DMS53 (cell line): ENCODE data around the gene TBX3.
"Not testable (repeated sequence)": the region's sequence is repeated elsewhere in the genome, so short reads cannot be mapped to it uniquely, and the experiment has no call there.

Source experiments
- DNase-seq: peaks from one replicate; lab custom pipeline; 2025; lab: John Stamatoyannopoulos, UW

Gene TBX3

GRCh38 chr12:114684098-114684869 lies at the start of gene TBX3:
TBX3 (minus strand) TSS chr12:114684175; CDS start chr12:114683200, 975 bp downstream.
- peak; percentile 33 for DNase-seq

GRCh38 chr12:114732426-114733030 lies 48.6 kb upstream of the TBX3 start:
- no peak for DNase-seq

DNA sequence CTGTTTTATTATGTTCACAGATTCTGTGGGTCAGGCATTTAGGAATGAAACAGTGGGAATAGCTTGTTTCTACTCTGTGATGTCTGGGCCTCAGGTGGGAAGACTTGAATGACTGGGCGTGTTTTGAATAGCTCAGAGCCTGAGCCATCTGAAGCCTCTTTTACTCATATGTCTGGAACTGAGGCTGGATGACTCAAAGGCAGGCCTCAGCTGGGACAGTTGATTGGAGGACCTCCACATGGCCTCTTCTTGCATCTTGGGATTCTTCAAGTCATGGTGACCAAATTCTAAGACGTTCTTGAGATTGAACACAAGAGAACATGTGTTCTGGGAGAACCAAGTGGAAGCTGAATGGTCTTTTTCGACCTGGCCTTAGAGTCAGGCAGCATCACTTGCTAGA lies 45.8 kb upstream of the TBX3 start:
- no peak for DNase-seq

DNA sequence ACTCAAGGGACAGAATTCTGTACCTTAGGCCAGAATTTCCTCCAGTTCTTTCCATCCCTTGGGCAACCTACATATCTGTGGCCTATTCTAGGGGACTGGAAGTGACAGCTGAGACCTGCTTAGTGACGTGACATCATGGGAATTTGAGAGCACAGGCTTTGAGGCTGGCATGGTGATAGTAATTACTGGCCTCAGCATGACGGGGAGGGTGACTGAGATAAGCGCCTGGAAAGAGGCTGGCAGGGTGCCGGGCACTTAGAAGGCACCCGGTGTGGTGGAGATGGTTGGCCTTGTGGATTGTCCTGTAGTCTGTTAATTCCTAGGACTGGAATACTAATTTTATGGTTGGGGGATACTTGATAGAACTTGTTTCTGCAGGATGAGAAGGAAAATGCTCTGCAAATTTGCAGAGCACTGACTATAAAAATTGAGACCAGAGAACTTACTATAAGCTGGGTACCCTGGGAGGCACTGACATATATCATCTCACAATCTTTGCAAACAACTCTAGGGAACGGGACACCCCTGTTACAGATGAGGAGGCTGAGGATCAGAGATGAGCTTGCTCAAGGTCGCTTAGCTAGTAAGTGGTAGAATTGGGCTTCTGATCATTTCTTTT lies 42.2 kb upstream of the TBX3 start:
- DNase-seq, result no peak

GRCh38 chr12:114722176-114722575 lies 38.2 kb upstream of the TBX3 start:
- DNase-seq, result not testable (repeated sequence)

DNA sequence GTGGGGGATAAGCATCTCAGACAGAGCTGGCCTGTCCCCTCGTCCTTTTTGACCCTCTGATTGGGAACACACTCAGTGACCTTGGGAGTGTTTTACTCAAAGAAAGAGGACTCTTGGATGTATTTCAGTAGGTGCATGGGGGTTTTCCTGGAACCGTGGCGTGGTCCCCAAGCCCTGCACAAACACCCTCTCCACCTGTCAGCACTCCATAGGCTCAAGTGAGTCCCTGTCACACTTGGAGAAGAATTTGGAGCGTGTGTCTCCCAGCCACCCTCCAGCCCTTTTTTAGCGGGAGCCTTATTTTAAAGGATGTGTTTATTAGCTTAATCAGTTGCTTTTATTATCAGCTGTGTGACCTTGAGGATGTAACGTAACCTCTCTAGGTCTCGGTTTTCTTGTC lies 37.3 kb upstream of the TBX3 start:
- DNase-seq, result no peak

- no peak for DNase-seq
Measured at GRCh38 chr12:114713466-114714215, 29.7 kb upstream of the TBX3 start.

DNA sequence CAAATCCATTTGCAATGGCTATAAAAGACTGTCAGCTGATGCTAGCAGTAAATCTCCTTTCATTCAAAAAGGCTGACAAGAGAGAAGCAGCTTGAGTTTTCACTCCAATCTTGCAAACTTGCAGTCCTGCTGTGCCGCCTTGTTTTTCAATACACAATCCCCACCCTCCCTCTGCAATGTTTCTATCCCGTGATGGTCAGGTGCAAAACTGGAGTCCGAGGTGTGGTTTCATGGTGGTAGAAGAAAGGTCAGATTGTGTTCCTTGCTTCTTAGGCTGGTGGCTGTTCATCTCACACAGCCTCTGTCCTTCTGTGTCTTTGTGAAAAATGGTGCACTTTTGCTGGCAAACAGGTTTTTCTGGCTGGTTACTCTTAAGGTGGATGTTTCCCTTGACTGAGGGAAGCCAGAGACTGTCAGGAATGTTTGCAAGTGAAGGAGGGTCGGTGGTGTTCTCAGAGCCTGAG lies 27.7 kb upstream of the TBX3 start:
- DNase-seq, result no peak

- no peak for DNase-seq
Measured at GRCh38 chr12:114710151-114710550, 26.2 kb upstream of the TBX3 start.

GRCh38 chr12:114709112-114709511 lies 25.1 kb upstream of the TBX3 start:
- DNase-seq, result no peak

DNA sequence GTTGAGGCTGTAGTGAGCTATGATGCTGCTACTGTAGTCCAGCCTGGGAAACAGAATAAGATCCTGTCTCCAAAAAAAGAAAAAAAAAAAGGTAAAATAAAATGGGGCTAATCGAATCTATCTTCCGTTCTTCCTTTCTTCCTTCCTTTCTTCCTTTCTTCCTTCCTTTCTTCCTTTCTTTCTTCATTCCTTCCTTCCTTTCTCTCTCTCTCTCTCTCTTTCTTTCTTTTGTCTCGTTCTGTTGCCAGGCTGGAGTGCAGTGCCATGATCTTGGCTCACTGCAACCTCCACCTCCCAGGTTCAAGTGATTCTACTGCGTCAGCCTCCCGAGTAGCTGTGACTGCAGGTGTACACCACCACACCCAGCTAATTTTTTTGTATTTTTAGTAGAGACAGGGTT lies 24.6 kb upstream of the TBX3 start:
- not testable (repeated sequence) for DNase-seq

DNA sequence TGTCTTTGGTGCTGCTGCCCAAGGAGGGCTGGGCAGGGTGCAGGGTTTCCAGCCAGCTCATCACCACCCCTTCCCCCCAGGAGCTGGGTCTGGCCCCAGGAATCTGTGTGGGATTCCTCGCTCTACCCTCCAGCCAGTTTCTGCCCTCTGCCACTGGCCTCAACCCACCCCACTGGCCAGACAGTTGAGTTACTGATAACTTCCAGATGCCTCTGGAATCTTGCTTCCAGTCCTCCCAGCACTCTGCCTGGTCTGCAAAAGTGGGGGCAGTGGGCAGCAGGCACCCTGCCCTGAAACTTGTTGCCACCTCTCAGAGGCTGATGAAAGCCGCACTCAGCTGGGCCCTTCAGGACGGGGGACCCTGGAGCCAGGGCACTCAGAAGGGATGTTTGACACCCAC lies 20.1 kb upstream of the TBX3 start:
- no peak for DNase-seq

GRCh38 chr12:114703060-114703493 lies 19.1 kb upstream of the TBX3 start:
- no peak for DNase-seq

- no peak for DNase-seq
Measured at GRCh38 chr12:114702462-114702861, 18.5 kb upstream of the TBX3 start.

- no peak for DNase-seq
Measured at GRCh38 chr12:114701553-114701952, 17.6 kb upstream of the TBX3 start.

- no peak for DNase-seq
Measured at GRCh38 chr12:114701104-114701414, 17.1 kb upstream of the TBX3 start.

DNA sequence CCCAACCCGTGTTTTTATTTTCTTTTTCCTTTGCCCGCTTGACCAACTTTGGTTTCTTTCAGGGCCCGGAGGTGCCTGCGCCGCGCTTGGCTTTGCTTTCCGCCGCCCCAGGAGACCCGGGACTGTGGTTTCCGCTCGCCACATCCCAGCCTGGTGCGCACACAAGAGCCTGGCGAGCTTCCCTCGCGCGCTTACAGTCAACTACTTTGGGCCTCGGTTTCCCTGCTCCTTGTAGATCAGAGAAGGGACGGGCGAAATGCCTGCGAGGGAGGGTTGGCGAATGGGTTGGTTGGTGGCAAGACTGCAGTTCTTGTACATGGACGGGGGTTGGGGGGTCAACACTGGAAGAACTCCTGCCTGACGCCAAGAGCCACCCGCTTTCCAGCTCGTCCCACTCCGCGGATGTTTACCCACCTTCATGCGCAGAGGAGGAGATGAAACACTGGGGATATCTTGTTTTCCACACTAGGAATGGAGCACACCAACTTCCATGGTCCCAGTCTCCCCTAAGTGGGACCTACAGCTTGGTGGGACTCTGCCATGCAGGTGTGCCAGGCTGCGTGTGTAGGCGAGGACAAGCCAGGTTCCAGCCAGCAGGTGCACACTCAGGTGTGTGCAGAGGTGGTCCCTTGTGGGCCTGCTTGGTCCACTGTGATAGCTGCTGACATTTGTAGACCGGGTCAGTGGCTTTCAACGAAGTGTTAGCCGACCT lies 16.6 kb upstream of the TBX3 start:
- DNase-seq, result no peak

GRCh38 chr12:114698566-114699163 lies 14.7 kb upstream of the TBX3 start:
- no peak for DNase-seq

DNA sequence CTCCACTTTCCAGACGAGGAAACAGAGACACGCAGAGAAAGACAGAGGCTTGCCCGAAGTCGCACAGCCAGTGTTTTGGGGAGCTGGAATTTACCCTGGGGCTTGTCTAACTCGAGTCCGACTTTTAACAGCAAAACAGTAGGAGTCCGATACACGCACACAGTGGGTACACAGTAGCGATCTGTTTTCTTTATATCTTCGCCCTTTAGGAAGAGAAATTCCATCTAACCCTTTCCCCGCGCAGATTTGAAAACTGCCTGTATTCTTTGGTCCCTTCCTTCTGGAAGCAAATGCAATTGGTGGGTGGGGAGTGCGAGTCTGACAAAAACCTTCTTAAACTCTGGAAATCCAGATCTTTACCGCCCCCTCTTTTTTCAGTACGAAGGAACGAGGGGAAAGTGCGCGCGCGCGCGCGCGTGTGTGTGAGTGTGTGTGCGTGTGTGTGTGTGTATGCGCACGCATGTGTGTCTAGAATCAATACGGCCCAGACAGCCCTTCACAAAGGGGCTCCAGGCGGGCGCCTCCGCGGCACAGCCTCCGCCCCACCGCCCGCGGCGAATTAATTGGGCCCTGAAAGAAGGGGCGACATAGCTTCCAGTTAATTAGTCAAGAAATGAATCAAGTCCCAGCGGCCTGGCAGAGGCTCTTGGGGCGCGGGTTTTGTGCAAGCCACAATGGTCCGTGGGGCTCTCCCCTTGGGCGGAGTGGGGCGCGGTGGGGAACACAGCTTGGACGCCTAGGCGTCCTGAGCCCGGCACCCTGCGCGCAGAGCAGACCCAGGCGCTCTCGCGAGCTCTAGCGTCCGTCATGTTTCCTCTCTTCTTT lies 14.0 kb upstream of the TBX3 start:
- no peak for DNase-seq

DNA sequence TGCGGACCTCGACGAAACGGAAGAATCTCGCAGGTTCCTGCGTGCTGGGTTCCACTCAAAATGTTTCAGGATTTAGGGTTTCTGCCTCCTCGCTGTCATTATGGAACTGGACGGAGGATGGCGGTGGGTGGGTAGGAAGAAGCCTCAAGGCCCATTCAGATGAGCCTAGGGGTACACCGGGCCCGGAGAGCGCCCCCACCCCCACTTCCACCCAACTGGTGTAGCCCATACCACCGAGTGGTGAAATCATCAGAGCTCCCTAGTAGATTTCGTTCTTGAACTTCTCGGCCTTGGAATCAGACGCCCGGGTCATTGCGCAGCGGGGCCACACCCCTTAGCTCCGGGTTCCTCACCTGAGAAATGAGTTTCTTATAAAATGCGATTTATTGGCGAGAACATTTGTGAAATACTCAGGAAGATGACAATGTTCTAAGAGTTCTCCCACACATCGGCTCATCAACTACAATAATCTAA lies 13.3 kb upstream of the TBX3 start:
- DNase-seq, result no peak
